GM18502 (cell line): Measurements from ENCODE around the gene SUSD1.
"Not testable (repeated sequence)": the region's sequence is repeated elsewhere in the genome, so short reads cannot be mapped to it uniquely, and the experiment has no call there.

Experiments used
- ATAC-seq: cut with Tn5 transposase; IDR thresholded peaks from one replicate; pipeline ENCODE4 v1.9.1; 2021; ENCODE audit warnings: mild to moderate bottlenecking; ENCODE audit not compliant: unreplicated experiment, poor library complexity

SUSD1 gene

DNA sequence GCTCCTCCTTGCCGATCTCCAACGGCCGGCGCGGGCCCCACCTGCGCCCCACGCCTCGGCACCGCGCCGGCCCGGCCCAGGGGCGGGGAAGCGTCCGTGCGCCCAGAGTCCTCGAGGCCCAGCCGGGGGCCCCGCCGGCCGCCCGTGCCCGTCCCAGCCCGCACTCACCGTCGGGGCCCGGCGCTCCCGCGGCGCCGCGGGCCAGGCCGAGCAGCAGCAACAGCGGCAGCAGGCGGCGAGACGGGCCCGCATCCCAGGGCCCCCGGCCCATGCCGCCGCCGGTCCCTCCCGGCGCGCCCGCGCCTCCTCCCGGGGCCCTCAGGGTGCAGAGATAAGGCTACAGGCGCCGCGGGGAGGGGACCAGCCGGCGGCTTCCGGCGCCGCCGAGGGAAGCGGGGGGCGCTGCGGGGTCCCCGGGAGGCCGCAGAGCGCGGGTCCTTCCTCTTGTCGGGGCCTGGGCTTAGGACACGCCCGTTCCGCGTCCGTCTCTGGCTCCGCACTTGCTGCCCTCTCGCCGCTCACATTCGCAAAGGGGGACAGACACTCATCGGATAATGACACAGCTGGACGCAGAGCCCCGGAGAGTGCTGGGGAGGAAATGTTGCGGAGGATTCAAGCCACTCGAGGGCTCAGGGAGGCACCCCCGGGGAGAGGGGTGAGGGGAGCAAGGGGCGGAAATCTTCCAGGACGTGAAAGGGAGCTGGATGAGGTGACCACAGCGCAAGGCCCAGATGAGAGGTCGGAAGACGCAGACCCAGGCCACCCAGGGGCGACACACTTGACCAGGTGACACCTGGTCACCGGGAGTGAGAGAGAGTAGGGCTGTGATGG is at the start of gene SUSD1:
TSS of gene SUSD1 (minus strand) at position 333 of the 831 bp plus-strand sequence. CDS start at position 271, 62 bp downstream.
- peak; percentile 62 for ATAC-seq

DNA sequence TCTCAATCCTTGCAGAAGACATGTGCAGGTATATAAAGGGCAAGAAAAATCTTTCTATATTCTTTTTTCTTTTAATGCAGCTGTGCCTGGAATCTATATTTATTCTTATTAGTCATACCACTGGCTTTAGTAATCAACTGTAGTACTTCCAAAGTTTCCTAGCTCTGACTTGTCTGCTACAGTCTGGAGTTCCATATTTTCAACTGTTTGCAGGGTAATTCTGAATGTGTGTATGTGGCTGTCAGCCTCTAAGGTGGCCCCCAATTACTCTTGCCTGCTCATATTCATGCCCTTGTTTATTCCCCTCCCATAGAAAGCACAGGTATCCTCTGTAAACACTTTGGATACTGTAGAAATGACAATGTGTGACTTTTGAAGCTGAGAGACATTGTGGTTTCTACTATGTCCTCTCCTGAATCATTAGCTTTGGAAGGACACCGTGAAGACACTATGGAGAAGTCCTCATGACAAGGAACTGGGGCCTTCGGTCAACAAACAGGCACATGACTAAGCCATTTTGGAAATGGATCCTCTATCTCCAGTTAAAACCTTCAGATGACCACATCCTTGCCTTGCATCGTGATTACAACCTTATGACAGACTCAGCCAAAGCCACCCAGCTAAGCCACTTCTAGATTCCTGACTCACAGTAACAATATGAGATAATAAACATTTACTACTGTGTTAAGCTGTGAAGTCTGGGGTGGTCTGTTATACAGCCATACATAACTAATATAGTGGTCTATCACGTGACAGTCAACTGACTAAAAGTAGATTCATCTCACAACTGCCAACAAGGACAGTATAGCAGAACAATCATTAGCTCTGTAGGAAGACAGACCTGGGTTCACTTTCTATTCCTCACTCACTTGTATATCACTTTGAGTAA is 49.5 kb upstream of the SUSD1 start:
- ATAC-seq = peak; percentile 70

DNA sequence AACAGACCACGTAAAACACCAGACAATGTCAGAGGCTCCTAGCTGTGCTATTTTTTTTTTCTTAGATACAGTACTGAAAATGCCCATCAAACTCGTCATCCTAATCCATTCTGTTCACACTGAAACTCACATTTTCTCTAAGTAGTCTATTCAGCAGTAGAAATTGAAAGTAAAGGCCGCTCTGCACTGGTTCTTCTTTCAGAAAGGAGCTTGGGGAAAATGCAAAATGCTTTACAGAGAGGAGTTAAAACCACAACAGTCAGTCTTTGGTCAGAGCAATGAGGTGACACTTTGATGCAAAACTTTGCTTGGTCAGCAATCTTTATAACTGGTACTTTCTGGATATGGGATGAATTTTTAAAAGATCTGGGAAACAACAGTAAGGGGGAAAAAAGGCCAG is 43.8 kb upstream of the SUSD1 start:
- ATAC-seq = peak; percentile 94

GRCh38 chr9:112212926-112213325 is 37.8 kb upstream of the SUSD1 start:
- no peak for ATAC-seq

DNA sequence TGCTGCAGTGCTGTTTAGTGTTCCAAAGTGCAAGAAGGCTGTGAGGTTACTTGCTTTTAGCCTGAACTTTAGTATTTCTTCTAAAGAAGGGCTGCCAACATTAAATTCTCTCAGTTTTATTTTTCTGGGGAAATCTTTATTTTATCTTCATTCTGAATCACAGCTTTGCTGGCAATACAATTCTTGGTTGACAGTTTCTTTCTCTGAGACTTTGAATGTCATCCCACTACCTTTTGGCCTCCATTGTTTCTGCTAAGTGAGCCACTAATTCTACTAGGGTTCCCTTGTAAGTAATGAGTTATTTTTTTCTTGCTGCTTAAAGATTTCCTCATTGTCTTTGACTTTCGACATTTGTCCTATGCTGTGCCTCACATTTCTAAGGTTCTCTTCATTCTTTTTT is 32.4 kb upstream of the SUSD1 start:
- no peak for ATAC-seq

GRCh38 chr9:112203536-112203935 is 28.4 kb upstream of the SUSD1 start:
- ATAC-seq = no peak

DNA sequence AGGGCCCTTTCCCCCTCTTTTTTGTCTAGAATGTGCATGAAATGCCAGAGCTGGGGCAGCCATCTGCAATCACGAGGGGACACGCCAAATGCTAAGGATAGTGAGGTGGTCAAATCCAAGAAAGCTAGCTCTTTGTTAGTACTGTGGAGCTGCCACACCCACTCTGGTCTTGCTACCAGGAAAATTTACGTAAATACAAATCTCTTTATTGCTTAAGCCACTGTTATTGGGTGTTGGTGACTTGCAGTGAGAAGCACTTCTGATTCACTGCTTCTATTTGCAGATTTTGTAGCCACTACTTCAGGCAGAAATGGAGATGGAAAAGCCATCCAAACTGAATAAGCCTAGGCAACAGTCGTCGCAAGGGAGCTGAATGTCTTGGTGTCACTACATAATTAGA is 25.6 kb upstream of the SUSD1 start:
- no peak for ATAC-seq

- ATAC-seq = no peak
These were observed 23.5 kb upstream of the SUSD1 start for GRCh38 chr9:112198646-112199045.

DNA sequence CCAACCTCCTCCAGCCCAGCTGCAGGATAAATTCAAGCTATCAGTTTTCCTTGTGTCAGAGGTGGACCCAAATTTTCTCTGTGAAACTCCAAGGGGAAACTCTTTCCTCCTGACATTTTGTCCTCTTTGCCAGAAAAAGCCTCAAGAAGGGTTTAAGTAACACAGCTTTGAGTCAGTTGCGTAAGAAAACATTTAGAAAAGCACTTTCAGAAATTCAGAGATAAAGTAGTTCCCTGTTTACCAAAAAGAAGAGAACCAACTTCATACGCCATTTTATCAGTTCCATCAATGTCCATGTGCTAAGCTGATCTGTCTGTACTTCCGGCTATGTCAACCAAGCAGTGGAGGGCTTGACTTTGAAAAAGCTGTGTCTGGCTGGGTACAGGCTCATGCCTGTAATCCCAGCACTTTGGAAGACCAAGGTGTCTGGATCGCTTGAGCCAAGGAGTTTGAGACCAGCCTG is 19.9 kb upstream of the SUSD1 start:
- no peak for ATAC-seq

GRCh38 chr9:112193572-112194288 is 18.6 kb upstream of the SUSD1 start:
- no peak for ATAC-seq

- ATAC-seq = not testable (repeated sequence)
These were observed 15.2 kb upstream of the SUSD1 start for GRCh38 chr9:112190320-112190719.

GRCh38 chr9:112188884-112189283 is 13.8 kb upstream of the SUSD1 start:
- ATAC-seq = no peak

DNA sequence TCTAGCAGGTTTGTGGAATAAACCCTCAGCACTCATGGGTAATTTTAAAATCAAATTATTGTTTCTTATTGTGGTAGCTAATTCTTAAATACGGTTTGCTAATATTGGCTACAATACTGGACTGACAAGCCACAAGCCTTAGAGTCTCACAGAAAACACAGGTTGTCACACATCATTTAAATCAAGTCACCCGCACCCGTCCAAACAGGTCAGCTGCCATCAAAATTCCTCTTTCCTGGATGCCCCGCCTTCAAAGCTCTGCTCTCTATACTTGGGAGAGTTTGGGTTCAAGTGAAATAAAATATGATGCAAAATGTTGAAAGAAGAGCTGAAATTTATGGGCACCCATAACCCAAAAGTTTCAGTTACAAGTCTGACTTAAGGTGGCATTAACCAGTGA is 12.3 kb upstream of the SUSD1 start:
- ATAC-seq = no peak

- no peak for ATAC-seq
These were observed 11.6 kb upstream of the SUSD1 start for GRCh38 chr9:112186695-112187094.

- no peak for ATAC-seq
These were observed 9.8 kb upstream of the SUSD1 start for GRCh38 chr9:112184946-112185345.

- ATAC-seq = no peak
These were observed 9.1 kb upstream of the SUSD1 start for GRCh38 chr9:112184221-112184620.

DNA sequence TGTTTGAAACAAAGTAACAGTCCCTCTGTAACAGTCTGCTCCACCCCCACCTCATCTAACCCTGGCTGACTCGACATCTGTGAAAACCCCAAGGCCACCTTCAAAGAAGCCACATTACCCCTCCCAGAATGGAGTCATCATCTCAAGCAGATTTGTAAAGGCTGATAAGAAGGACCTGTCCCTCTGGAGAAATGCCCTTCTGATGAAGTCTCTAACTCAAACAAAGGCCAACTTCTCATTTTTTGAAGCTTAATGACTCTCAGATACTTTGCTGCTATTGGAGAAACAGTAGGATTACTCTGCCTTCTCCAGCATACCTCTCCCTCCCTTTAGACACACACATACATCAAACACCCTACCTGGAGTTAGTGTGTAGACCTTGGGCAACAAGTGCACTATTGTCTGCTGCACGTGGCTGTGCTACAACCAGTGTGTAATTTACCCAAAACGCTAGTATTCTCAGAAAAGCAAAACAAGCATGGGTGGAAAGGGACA is 5.3 kb upstream of the SUSD1 start:
- ATAC-seq = peak; percentile 24

DNA sequence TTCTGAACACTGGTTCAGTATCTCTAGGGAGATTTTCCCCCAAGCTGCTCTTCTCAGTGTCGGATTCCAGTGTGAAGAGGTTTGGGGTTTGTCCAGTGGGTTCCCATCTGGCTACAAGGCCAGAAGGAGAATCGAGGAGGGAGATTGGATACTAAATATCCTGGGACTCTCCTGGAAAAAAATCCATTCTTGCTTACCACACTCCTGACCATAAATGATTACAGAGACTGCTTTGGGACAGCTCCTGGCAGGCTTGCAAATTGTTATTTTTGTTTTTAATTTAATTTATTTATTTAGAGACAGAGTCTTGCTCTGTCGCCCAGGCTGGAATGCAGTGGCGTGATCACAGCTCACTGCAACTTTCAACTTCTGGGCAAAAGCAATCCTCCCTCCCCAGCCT is 4.7 kb upstream of the SUSD1 start:
- ATAC-seq = no peak

DNA sequence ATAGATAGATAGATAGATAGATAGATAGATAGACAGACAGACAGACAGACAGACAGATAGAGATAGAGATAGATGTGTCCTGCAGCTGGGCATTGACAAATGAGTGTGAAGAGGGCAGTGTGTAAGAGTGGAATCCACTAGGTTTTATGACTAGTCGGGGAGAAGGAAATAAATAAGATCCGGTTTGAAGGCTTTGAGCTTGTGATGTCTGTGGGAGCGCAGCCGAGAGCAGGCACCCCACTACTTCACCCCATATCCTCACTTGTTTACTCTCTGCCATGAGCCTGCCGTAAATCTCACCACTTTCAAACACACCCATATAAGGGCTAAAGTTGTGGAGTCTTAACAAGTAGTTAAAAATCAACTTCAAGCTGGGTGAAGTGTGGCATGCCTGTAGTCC is 1.4 kb upstream of the SUSD1 start:
- ATAC-seq = no peak

- no peak for ATAC-seq
These were observed 759 bp upstream of the SUSD1 start for GRCh38 chr9:112175796-112176315.
